K562 (cell line): ENCODE measurements around the gene NSF. TPM values are rescaled to one million over a fixed set of nuclear protein-coding genes. Genes with fewer than 3 reads are reported as not detected.

Source experiments
- ARID3B ChIP-seq: fragments of 250-450 bp; sonication (Bioruptor Pico); IDR thresholded peaks from 2 replicates; pipeline ENCODE4 v1.4.0; 2020; ENCODE audit warnings: borderline replicate concordance
- CEBPB ChIP-seq: fragments of 450-650 bp; IDR thresholded peaks from 2 replicates; pipeline ENCODE4 v1.6.1; 2016; ENCODE audit warnings: missing genetic modification characterization, missing compliant biosample characterization
- CHCHD3 ChIP-seq: fragments of 250-450 bp; sonication (Bioruptor Pico); IDR thresholded peaks from 2 replicates; pipeline ENCODE4 v2.1.2; 2022; ENCODE audit warnings: mild to moderate bottlenecking
- CREM ChIP-seq: IDR thresholded peaks from 2 replicates; pipeline ENCODE4 v1.6.1; 2014; ENCODE audit warnings: antibody characterized with exemption, low read depth
- CXXC5 ChIP-seq: fragments of 250-450 bp; sonication (Bioruptor Pico); IDR thresholded peaks from 2 replicates; pipeline ENCODE4 v1.8.0; 2022; ENCODE audit warnings: inconsistent platforms, mild to moderate bottlenecking, moderate library complexity
- EGR1 ChIP-seq: fragments of 450-650 bp; conservative IDR thresholded peaks from 2 replicates; pipeline ENCODE4 v1.6.1; 2017; ENCODE audit warnings: mild to moderate bottlenecking
- EWSR1 ChIP-seq: fragments of 450-650 bp; IDR thresholded peaks from 2 replicates; pipeline ENCODE4 v1.6.1; 2018; ENCODE audit warnings: borderline replicate concordance, mild to moderate bottlenecking, low read depth, moderate library complexity; ENCODE audit not compliant: partially characterized antibody
- HINFP ChIP-seq: fragments of 450-650 bp; conservative IDR thresholded peaks from 2 replicates; pipeline ENCODE4 v1.6.1; 2016; ENCODE audit warnings: missing genetic modification characterization, low read depth, mild to moderate bottlenecking, control low read depth, missing compliant biosample characterization
- LCOR ChIP-seq: sonication (generic); formaldehyde crosslinking; IDR thresholded peaks from 2 replicates; pipeline ENCODE4 v1.8.0; 2022; ENCODE audit warnings: mild to moderate bottlenecking, missing genetic modification reagents
- NRF1 ChIP-seq, 2 experiments: fragments of 450-650 bp; IDR thresholded peaks in 1 of 2; conservative IDR thresholded peaks in 1 of 2; 2 replicates each; pipeline ENCODE4 v1.6.1; 2014; ENCODE audit warnings: mild to moderate bottlenecking in 2 of 2
- PREB ChIP-seq: sonication (generic); formaldehyde crosslinking; IDR thresholded peaks from 2 replicates; pipeline ENCODE4 v1.8.1; 2023; ENCODE audit warnings: mild to moderate bottlenecking, missing genetic modification reagents
- TEAD4 ChIP-seq, 2 experiments: sonication (generic) in 1 of 2; formaldehyde crosslinking in 1 of 2; IDR thresholded peaks; 2 replicates each; pipeline versions ENCODE4 v1.6.1 to v1.8.0; 2012 to 2022; ENCODE audit warnings: borderline replicate concordance in 1 of 2, inconsistent platforms in 1 of 2, low read length in 1 of 2, mild to moderate bottlenecking in 1 of 2, missing genetic modification reagents in 1 of 2
- ZBTB43 ChIP-seq: sonication (generic); formaldehyde crosslinking; IDR thresholded peaks from 2 replicates; pipeline ENCODE4 v1.8.0; 2023; ENCODE audit warnings: mild to moderate bottlenecking, missing genetic modification reagents
- ZNF592 ChIP-seq: fragments of 450-650 bp; IDR thresholded peaks from 2 replicates; pipeline ENCODE4 v1.6.1; 2017; ENCODE audit warnings: antibody characterized with exemption, mild to moderate bottlenecking
- ZNF668 ChIP-seq: fragments of 250-450 bp; sonication (Bioruptor Pico); IDR thresholded peaks from 2 replicates; pipeline ENCODE4 v1.8.0; 2022; ENCODE audit warnings: mild to moderate bottlenecking, inconsistent platforms
- polyA plus RNA-seq, 8 experiments: library from polyadenylated mRNA; depleted of rRNA in 4 of 8; stranded (reverse) in 5 of 8; unstranded in 3 of 8; fragments of >200 nt; fragmentation: Nextera tagmentation in 2 of 8; fragmentation: Illumina TruSeq in 1 of 8; extraction: Ambion mirVana in 2 of 8; extraction: Trizol in 1 of 8; gene quantifications; 2 replicates each; pipeline versions ENCODE4 v1.2.1 to v1.2.3, GENCODE V29; 2011 to 2014; ENCODE audit warnings: inconsistent platforms in 1 of 8, missing spikeins in 1 of 8
- total RNA-seq, 7 experiments: library from RNA; depleted of rRNA in 6 of 7; stranded (reverse); fragments of >200 nt in 6 of 7; fragmentation: Illumina TruSeq in 2 of 7; extraction: Trizol in 2 of 7; gene quantifications; 2 replicates each; pipeline versions ENCODE4 v1.2.1 to v1.2.3, GENCODE V29; 2011 to 2021; ENCODE audit warnings: low replicate concordance in 1 of 7

Gene NSF
- total and polyA plus RNA-seq, 9 of the 15 experiments (the other 6 are each of a cell fraction or from before 2014, with no cell fraction given) = 16.7 to 39.8 (median 36.7) TPM

GRCh38 chr17:46764709-46765401 lies 174.4 kb downstream of the NSF start (continued):
- TF ChIP-seq HINFP (tag) (no peak), EGR1 (peak; percentile 8; the same call in 1 of the 2 replicates), ZBTB43 (CRISPR knock-in tag) (no peak), ZNF668 (no peak), LCOR (CRISPR knock-in tag) (0 out of 2 replicates have a peak, but pooled peaks have one; percentile 57), ZNF592 (0 out of 2 replicates have a peak, but pooled peaks have one; percentile 41), NRF1 (conservative IDR thresholded peaks at IDR 0.05 in 1 of 2, IDR thresholded peaks at IDR 0.05 in 1 of 2) (0 out of 4 replicates have a peak, but pooled peaks of 1 of the 2 experiments have one; percentile 31), CHCHD3 (CRISPR knock-in tag) (no peak), CREM (peak; percentile 29), PREB (peak; percentile 85; the same call in 1 of the 2 replicates), CEBPB (0 out of 2 replicates have a peak, but pooled peaks have one; percentile 25), TEAD4 (IDR thresholded peaks at IDR 0.05; ENCODE audit: low read length) (peak; percentile 55), TEAD4 (CRISPR knock-in tag; IDR thresholded peaks at IDR 0.05; ENCODE audit: borderline replicate concordance) (no peak), ARID3B (CRISPR knock-in tag) (no peak), CXXC5 (CRISPR knock-in tag) (no peak), EWSR1 (no peak)
